Stimulated activated CD4-positive, alpha-beta T cell treated with anti-CD3 and anti-CD28 coated beads, Interleukin-4, amount 100 ng/mL, for 4 hours (primary cell): Measurements from ENCODE around the gene ABHD15.
"Not testable (repeated sequence)": the region's sequence is repeated elsewhere in the genome, so short reads cannot be mapped to it uniquely, and the experiment has no call there.

Experiments used
- DNase-seq, 2 experiments: peaks; one replicate each; pipeline ENCODE4 v3.0.0-alpha.2; 2020

The ABHD15 gene

DNA sequence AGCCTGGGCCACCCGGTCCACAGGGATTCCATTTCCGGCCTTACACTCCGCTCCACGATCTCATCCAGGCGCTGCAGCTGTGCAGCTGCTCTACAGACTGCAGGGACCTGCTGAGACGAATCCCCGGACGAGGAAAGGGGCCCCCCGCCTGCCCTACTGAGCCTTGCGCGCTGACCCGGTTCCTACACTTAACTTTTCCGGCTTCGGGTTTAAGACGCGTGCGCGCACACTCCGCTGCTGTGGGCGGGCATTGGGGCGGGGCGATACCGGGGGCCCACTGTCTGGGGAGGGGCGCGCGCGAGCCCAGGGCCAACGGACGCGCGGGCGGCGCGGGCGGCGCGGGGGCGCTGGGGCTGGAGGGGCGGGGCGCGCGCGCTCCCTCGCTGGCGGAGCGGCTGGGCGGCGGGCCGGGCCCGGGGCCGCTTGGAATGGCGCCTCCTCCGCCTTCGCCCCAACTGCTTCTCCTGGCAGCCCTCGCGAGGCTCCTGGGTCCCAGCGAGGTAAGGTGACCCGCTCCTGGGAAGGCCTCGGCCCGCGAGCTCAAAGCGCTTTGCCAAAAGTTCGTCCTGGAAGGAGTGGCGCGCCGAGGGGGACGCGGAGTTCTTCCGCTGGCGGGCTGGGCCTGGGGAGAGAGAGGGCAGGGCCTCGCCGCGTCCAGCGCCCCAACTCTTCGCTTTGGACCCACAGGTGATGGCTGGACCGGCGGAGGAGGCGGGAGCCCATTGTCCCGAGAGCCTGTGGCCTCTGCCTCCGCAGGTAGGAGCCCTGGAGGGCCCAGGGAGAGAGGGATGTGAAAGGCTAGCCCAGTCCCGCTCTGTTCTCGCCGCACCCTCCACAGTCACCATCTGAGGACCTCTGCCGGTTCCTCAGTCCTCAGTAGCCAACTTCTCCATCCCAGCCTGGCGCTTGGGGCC lies 1.8 kb upstream of the ABHD15 start, which contains the start of gene TP53I13:
Gene TP53I13, plus strand, starts transcription at position 371 of the 914 bp plus-strand sequence. Its CDS starts 58 bp downstream, at position 429.
- DNase-seq: peak; percentile 92 to 95

DNA sequence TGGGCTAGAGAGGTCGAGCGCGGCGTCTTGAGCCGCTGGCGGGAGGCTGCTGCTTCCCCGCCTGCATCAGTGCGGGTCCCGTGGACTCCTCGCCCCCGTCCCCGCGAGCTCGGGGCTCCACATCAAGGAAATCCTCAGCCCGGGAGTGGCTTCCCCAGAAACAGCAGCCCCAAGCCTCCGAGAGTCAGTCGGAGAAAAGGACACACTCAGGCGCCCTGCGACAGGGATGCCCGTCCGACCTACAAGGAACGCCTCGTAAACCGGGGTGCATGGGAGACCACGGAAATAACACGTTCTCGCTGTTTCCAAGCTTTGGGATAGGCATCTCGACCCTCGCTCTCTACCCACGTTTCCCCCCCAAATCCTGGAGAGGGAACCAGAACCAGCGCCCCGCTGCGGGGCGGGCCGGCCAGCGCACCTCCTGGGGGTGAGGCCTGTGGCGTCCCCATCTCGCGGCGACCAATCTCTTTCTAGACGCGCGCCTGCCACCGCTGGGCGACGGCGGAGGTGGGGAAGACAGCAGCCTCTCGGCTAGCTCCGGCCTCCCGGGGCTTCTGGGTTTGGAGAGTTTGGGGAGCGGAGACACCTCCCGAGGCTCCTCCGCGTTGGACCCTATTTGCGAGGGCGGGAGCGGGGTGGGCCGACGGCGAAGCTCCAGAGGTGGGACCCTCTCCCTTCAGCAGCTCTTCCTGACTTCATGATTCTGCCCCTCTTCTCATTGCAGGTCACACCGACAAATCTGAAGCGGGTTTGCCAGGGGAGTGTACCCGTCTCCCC lies 905 bp upstream of the ABHD15 start:
- DNase-seq: peak; percentile 70

DNA sequence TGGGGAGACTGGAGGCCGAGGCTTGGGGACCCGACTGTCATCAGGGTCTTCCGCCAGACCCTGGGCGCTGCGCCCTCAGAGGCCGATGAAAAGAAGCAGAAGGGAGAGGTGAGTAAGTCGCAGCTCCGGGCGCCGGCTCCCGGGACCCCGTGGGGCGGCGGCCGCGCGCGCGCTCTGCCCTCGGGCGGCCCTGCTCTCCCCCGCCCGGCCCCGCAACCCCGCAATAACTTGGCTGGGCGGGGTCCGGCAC lies 392 bp upstream of the ABHD15 start:
- DNase-seq: no peak

DNA sequence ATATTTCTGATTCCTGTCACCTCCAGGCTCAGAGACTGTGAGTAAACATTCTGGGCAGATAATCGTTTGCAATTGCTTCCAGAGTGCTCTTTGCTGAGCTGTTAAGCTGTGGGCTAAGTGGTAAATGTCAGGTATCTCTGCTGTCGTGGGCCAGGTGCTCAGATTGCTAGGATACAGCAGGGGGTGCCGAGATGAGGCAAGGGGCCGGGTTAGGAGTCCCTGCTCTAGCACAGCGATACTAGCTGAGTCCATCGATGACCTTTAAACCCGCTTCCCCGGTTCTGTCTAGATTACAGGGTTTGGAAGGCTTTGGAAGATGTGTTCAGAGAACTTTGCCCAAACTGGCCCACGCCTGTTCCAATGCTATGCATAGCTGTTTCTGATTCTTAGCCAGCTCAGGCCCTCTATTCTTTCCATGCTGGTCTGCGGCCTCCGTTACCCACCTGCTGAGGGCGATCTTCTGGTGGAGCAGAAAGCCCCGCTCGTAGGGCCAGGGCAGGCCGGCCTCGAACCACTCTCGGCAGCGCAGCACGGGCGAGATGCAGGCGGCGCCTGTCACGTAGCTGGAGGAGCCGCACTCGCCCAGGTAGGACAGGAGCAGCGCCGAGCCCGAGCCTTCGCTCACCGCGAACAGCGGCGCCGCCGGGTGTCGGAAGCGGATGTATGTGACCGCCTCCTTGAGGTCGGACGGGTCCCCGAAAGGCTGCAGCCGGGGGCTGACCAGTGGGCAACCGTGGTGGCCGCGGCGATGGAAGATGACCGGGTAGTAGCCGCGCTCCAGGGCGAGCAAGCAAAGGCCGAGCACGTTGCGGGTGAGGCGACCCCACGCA lies 979 bp downstream of the ABHD15 start:
- peak; percentile 48 to 56 for DNase-seq

DNA sequence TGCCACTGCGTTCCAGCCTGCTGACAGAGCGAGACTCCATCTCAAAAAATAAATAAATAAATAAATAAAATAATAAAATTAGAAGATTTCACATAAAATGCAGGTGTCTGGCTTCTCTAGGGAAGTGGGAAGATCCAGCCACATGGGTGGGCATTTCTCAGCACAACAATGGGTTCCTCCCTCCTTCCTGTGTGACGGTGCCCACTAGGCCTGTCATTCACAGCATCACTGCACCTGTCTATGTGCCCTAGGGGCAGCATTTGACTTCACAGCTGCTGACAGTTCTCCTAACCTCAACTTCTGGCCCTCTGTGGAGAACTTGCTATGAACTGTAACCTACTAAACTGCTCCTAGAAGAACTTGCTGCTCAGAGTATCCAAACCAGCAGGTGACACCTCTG lies 3.0 kb downstream of the ABHD15 start:
- DNase-seq: no peak

DNA sequence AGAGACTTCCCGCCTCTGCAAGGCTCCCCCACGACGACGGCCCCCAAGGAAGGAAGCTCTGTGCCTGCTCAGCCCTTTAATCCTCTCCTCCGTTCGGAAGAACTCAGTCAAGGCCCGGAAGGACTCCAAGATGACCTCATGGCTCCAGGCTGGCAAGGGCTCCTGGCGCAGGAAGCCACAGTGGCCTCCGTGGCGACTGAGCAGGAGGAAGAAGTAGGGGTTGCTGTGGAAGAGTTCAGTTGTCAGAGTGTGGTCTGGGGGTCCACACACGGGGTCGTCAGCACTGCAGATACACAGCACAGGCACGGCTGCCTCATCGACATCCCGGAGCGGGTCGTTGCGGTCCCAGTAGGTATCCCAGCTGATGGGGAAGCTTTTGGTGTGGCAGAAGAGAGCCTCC lies 4.2 kb downstream of the ABHD15 start:
- no peak for DNase-seq

DNA sequence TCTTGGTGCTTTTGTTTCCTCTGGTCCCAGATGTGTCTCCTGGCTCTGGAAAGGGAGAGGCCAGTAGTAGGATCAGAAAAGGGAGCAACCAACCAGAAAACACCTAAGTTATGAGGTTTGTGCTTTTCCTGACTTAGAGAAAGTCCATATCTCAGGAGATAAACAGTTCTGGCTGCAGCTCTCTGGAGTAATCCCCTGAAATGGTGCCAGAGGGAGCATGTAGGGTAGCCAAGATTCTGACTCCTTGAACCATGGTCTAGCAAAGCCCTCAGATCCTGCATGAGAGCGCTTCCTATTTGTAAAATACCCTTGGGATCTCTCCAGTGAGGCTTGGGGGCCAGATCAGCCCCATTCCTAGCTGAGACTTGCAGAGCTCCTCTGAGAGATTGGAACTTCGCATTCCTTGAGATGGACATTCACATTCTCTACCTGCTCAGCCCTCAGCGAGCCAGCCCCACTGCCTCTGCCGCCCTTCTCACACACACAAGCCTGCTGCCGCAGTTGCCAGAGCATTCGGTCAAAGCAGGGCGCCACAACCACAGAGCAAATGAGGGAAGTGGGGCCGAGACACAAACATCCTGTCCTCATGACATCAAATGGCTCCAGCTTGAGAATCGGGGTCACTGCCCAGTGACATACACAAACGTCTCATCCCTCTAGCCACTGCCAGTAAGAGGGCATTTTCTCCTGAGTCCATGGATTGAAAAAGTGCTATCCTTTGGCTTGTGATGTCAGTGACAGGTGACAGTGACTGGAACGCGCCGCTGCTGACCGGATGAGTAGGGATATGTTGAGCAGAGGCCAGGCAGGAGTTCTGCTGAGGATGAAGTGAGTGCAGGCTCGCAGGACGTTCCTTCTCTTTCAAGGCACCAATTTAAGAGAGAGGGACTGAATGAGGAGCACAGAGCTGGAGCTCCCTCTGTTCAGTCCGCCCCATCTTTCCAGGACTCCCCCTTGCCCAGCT lies 5.0 kb downstream of the ABHD15 start:
- DNase-seq: no peak

DNA sequence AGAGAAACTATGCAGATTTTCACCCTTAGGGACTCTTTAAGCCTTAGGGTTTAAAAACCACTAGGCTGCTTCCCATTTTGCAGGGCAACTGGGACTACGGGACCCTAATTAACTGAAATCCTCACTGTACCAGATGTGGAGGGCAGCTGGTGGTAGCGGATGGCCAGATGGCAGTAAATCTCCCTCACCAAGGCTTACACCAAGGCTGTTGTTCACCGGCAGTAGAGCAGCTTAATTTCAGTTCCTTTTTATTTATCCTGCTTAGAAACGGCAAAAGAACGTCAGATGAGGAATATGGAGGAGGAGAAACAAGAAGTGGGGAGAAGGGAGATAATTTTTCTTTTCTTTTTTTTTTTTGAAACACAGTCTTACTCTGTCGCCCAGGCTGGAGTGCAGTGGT lies 6.5 kb downstream of the ABHD15 start:
- no peak for DNase-seq

DNA sequence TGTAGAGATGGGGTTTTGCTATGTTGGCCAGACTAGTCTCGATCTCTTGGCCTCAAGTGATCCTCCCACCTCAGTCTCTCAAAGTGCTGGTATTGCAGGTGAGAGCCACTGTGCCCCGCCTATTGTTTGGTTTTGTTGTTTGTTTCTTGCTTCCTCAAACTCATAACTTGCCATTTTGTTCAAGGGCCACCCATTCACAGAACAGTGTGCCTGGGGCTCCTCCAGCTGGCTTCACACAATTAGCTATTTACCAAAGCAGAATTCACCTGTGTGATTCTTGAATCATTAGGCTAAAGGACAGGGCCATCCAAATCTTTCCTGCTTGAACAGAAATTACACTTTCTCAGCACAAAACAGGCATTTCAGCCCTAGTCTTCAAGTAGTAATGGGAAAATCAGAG lies 7.2 kb downstream of the ABHD15 start:
- no peak for DNase-seq

DNA sequence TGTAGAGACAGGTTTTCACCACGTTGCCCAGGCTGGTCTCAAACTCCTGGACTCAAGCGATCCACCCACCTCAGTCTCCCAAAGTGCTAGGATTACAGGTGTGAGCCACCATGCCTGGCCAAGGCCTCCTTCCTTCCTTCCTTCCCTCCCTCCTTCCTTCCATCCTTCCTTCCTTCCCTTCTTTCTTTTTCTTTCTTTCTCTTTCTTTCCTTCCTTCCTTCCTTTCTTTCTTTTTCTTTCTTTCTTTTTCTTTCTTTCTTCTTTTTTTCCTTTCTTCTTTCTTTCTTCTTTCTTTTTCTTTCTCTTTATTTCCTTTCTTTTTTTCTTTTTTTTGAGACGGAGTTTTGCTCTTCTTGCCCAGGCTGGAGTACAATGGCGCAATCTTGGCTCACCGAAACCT lies 8.7 kb downstream of the ABHD15 start:
- DNase-seq: not testable (repeated sequence)

DNA sequence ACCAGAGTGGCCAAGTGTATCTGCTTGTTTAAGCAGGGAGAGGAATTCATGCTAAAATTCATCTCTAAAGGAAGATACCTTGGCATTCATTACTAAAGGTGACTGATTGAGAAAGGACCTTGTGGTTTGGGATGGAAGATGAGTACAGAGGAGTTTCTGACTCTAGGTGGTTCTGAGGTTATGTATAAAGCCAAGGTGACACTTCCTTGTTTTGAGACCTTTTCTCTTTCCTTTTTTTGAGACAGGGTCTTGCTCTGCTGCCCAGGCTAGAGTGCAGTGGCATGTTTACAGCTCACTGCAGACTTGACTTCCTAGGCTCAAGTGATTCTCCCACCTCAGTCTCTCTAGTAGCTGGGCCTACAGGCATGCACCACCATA lies 9.1 kb downstream of the ABHD15 start:
- no peak for DNase-seq

DNA sequence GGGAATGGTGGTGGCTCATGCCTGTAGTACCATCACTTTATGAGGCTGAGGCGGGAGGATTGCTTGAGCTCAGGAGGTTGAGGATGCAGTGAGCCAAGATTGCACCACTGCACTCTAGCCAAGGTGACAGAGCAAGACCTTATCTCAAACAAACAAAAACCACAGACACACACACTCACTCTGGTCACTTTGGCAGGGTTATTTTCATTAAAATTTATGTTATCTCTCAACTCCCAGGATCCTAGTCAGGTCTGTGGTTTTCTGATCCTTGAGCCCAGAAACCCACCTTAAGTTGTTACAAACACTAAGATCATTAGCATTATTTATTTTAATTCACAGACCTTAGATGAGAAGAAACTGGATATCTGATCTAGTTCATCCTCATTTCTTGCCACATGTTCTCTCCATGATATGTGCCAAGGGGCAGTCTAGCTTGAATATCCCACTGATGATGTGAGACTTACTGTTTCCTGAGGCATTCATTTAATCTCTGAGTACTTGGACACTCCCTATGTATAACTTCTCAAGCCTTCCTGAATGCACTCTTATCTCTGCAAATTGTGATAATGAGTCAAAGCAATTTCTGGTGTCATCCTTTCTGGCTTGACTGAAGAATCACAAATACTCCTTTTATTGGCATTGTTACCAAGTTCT lies 9.6 kb downstream of the ABHD15 start:
- no peak for DNase-seq

DNA sequence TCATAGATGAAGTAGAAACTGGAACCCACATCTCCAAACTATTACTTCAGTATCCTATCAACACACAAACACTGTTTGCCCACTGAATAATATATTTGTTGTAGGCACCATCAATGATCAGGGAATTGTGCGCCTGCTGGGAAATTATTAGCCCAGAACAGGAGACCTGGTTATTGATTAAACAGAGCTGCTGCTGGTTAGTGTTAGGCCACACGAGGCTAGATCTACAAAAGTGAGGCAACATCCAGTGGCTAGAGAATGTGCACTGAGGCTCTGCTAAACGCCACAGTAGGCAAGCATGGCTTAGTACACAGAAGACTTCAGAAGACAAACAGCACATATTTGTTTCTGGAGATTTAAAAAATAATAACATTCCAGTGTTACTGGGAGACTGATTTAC lies 11.0 kb downstream of the ABHD15 start:
- no peak for DNase-seq

DNA sequence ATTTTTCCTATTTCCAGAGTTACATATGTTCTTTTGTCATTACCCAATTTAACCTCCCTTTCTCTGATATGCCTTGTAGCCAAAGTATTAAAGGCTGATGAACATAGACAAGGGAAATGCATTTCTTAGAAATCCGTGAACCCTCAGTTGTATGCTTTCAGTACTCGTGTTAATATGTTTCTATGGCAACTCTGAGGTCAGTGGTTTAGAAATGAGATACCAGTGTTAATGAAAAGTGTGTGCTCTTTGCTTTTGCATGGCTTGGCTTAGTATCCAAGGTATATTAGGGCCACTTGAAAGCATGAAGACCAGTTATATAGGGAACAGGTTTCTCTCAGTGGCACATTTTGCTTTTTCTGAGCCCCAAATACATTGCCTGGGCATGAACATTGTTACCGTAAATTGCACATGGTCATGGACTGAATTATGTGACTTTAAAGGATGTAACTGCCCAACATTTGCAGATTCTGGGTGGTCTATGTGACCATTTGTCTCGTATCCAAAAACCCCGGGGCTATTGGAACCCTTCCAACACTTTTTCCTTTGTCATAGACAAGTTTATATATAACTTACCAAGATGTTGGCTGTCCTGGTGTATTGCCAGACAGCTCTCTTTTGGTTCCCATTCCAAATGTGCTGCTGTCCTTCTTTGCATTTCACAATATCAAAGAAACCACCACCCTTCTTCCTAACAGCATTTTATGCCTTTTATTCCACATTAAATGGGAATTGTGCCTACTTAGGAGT lies 17.5 kb downstream of the ABHD15 start:
- no peak for DNase-seq

DNA sequence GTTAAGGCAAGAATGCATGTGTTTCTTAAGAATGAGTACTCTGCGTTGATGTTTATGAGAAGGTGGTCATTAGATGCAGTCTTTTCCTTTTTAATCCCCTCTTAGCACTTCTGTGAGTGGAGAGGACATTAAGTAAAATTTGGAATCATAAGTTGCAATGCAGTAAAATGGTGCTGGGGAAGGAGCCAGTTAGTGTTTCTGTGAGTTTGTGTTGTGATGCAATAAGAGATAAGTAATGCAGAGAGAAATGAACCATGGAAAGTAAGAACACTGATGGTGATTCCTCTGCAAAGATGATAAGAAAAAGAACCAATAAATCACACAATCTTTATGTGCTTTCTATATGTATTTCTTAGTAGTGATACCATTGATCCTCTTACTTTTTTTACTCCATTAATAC lies 20.0 kb downstream of the ABHD15 start:
- no peak for DNase-seq

DNA sequence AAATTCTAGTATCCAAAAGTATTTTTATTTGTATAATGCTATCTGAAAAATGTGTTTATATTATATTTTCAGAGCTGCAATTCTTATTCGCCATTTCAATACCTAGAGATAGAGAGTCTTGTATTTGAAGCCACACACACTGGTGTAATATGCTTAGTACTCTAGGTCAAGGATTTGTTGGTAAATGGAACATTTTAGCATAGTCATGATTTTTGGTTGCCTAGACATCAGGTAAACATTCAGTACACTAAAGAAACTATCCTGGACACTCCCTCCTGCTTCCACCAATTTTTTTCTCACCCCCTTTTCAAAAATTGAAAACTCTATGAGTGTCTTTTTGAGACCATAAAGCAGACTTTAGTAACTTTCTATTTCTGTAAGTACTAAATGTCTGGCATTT lies 20.8 kb downstream of the ABHD15 start:
- DNase-seq: no peak

DNA sequence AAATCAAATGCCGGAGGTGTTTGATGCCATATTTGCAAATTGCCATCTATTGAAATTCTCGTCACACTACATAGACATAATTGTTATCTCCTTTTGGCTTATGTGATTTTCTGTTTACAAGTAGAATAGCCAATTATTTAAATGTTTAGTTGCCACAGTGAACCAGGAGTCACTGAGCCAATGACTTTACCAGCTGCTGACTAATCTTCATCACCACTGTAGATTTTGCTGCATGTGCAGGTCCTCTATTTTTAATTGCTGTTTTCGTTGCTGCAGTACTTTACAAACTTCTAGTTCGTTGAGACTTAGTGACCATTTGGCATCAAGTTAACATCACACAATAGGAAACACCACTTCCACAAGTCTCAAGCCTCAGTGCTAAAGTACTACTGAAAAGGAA lies 22.8 kb downstream of the ABHD15 start:
- DNase-seq: no peak

DNA sequence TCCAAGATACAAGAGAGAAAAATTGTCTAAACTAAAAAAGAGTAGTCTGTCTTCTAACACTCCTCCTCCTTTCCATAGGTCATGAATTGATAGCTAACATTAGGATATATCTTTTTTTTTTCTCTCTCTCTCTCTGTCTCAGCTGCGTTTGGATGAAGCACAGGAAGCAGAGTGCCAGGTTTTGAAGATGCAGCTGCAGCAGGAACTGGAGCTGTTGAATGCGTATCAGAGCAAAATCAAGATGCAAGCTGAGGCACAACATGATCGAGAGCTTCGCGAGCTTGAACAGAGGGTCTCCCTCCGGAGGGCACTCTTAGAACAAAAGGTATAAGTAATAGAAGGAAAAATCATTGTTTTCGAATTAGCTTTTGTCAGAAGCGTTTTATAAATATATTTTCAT lies 32.9 kb downstream of the ABHD15 start:
- DNase-seq: no peak

DNA sequence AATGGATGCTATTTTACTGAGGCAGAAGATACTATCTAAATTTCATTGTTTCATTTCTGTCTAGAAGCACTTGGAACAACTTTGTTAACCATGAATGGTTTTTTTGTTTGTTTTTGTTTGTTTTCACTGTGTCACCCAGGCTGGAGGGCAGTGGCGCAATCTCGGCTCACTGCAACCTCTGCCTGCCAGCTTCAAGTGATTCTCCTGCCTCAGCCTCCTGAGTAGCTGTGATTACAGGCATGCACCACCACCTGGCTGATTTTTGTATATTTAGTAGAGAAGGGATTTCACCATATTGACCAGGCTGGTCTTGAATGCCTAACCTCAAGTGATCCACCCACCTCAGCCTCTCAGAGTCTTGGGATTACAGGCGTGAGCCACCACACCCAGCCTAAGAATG lies 40.5 kb downstream of the ABHD15 start:
- DNase-seq: no peak

DNA sequence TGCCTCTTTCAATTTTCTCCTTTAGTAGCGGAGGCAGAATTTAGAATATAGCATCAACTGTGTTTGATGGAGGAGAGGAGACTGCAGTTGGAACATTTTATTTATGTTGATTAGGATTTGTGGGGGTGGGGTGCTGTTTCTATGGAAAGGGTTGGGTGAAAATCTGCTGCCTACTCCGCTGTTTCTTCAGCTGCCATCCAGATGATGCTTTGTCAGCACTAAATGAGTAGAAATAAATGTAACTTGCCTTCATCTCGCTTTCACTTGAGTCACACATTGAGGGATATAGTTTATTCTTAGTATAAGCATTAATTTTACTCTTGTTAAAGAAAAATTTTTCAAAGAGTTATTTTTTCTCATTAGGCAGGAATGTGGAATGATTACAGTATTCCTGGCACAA lies 42.1 kb downstream of the ABHD15 start:
- DNase-seq: no peak

DNA sequence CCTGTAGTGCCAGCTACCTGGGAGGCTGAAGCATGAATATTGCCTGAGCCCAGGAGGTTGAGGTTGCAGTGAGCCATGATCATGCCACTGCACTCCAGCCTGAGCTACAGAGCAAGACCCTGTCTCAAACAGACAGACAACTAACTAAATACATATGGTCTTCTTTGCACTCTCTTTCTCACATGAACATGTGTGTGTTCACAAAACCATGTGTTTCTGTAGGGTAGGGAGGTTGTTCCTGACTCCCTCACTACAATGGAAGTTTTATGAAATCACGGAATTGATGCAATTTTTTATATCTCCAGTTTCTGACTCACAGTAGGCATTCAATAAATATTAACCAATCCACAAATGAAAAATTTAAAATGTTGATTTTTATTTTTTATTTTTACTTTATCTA lies 48.5 kb downstream of the ABHD15 start:
- DNase-seq: no peak
